ENCODE data around the gene SUGP2. TPM values are rescaled to one million over a fixed set of nuclear protein-coding genes. Genes with fewer than 3 reads are reported as not detected.

The SUGP2 gene
- total RNA-seq, 1 donor from 2014 or later, result 24.8 TPM

DNA sequence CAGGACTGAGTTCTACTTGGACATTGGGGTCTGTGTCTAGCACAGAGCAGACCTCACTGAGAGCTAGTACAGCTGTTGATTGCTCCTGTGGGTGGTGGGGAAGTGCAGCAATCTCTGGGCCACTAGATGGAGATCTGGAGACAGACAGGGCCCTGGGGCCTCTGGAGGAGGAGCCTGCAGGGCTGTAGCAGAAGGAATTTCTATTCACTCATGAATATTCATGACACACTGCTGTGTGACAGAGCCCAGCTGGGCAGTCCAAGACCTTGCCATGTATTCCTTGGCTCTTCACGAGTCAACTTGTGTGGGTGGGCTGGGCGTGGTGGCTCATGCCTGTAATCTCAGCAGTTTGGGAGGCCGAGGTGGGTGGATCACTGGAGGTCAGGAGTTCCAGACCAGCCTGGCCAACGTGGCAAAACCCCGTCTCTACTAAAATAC, 37.5 kb downstream of the SUGP2 start:
- H3K4me3 ChIP-seq (ENCODE audit: low read depth, low read length), result no peak overlapping the region
- peak; percentile 79 for TF ChIP-seq CTCF (conservative IDR thresholded peaks at IDR 0.05; ENCODE audit: low read depth, low read length)
- peak; percentile 43 for DNase-seq (ENCODE audit: low read depth)

- DNase-seq (ENCODE audit: low read depth), result no peak
- H3K4me3 ChIP-seq (ENCODE audit: low read depth, low read length), result no peak overlapping the region
- no peak for TF ChIP-seq CTCF (conservative IDR thresholded peaks at IDR 0.05; ENCODE audit: low read depth, low read length)
These were observed 40.2 kb downstream of the SUGP2 start for GRCh38 chr19:18993115-18993514.

- no peak overlapping the region for H3K4me3 ChIP-seq (ENCODE audit: low read depth, low read length)
- DNase-seq (ENCODE audit: low read depth), result no peak
- no peak for TF ChIP-seq CTCF (conservative IDR thresholded peaks at IDR 0.05; ENCODE audit: low read depth, low read length)
These were observed 40.6 kb downstream of the SUGP2 start for GRCh38 chr19:18992696-18993095.

DNA sequence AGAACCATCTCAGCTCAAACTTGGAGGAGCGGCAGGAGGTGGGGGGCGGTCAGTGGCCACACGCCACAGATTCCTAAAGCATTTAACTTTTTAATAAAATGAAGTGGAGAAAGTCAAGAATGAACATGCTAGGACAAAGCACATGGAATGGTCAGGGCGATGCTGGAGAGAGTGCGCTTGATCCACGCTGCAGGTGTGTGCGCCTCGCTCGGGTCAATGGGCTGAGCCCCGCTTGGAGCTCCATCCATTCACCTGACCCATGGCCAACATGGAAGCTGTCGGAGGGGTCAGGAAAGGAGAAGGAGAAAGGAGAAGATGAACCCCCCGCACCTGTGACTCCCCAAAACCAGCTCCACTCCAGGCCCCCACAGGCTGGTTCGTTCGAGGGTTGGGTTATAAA, 41.8 kb downstream of the SUGP2 start:
- no peak for DNase-seq (ENCODE audit: low read depth)
- TF ChIP-seq CTCF (conservative IDR thresholded peaks at IDR 0.05; ENCODE audit: low read depth, low read length), result no peak
- H3K4me3 ChIP-seq (ENCODE audit: low read depth, low read length), result no peak overlapping the region

- no peak for TF ChIP-seq CTCF (conservative IDR thresholded peaks at IDR 0.05; ENCODE audit: low read depth, low read length)
- no peak for DNase-seq (ENCODE audit: low read depth)
- H3K4me3 ChIP-seq (ENCODE audit: low read depth, low read length), result no peak overlapping the region
These were observed 42.3 kb downstream of the SUGP2 start for GRCh38 chr19:18991006-18991405.

GRCh38 chr19:18990128-18990708, 43.1 kb downstream of the SUGP2 start:
- no peak for TF ChIP-seq CTCF (conservative IDR thresholded peaks at IDR 0.05; ENCODE audit: low read depth, low read length)
- no peak for DNase-seq (ENCODE audit: low read depth)
- H3K4me3 ChIP-seq (ENCODE audit: low read depth, low read length), result no peak overlapping the region

DNA sequence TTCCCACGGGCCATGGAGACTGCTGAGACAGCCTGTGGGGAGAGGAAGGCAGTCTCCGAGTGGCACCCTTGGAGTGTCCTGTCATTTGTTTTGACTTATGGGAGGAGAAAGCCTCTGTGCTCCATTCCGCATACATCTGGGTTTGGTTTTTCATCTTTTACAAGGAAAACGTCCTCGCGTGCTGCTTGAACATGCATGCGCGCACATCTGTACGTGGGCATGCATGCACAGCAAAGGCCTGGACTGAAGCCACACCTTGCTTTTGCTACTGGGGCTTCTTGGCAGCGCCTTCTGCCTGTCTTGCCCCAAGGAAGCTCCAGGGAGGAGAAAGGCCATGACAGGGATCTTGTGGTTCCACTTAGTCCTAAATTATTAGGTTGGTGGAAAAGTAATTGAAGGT, 44.0 kb downstream of the SUGP2 start:
- no peak overlapping the region for H3K4me3 ChIP-seq (ENCODE audit: low read depth, low read length)
- no peak for TF ChIP-seq CTCF (conservative IDR thresholded peaks at IDR 0.05; ENCODE audit: low read depth, low read length)
- DNase-seq (ENCODE audit: low read depth), result no peak
